Lower leg skin (tissue), 3 donors: ENCODE data around the gene SRI.

ENCODE experiments used
- POLR2A ChIP-seq, 2 donors: fragments of 450-650 bp; IDR thresholded peaks; one replicate each; pipeline ENCODE4 v1.6.1; 2016 to 2017; ENCODE audit warnings: antibody characterized with exemption in 2 of 2, mild to moderate bottlenecking in 1 of 2, moderate library complexity in 1 of 2
- TF ChIP-seq, protein P1 (sequence below), 3 donors: fragments of 450-650 bp; IDR thresholded peaks; one replicate each; pipeline ENCODE4 v1.5.1; 2016; ENCODE audit warnings: antibody characterized with exemption in 3 of 3, mild to moderate bottlenecking in 3 of 3, moderate library complexity in 2 of 3

DNA sequence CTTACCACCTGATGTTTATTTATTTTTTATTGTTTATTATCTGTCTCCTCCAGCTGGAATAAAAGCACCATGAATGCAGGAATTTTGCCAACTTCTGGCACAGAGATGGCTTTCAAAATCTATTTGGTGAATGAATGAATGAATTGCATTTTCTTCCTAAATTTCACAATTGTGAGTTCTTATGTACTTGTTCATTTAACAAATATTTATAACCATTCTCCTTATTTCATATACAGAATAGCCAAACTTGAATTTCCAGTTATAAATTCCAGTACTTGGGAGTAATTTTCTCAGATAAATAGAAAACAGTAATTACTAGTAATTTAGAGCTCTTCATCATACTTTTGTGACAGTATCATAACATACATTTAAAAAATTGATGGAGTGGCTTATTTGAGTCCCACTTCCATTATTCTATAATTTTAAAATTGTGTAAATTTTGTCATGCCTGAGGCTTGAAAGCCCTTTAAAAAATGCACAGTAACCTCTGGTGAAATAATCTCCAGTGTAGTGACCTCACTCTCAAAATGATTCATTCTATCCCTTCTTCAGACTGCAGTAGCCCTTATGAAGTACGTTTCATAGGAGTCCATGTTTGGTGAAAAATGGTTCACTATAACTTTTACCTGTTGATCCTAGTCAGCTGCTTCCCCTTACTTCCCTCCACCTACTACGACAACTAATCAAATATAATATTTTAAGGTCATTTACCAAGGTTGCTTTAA is 40.0 kb upstream of the SRI start:
- TF ChIP-seq, protein P1, sequence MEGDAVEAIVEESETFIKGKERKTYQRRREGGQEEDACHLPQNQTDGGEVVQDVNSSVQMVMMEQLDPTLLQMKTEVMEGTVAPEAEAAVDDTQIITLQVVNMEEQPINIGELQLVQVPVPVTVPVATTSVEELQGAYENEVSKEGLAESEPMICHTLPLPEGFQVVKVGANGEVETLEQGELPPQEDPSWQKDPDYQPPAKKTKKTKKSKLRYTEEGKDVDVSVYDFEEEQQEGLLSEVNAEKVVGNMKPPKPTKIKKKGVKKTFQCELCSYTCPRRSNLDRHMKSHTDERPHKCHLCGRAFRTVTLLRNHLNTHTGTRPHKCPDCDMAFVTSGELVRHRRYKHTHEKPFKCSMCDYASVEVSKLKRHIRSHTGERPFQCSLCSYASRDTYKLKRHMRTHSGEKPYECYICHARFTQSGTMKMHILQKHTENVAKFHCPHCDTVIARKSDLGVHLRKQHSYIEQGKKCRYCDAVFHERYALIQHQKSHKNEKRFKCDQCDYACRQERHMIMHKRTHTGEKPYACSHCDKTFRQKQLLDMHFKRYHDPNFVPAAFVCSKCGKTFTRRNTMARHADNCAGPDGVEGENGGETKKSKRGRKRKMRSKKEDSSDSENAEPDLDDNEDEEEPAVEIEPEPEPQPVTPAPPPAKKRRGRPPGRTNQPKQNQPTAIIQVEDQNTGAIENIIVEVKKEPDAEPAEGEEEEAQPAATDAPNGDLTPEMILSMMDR (IDR thresholded peaks at IDR 0.05): no peak
- no peak for TF ChIP-seq POLR2A (IDR thresholded peaks at IDR 0.05)
